A673 (cell line): ENCODE measurements around the gene BCL2.

Experiments
- CTCF ChIP-seq: fragments of 300-800, 200-600 bp; sonication (generic); conservative IDR thresholded peaks from 2 replicates; pipeline ENCODE4 v1.5.1; 2017; ENCODE audit warnings: low read depth, mild to moderate bottlenecking, antibody characterized with exemption, low read length, moderate library complexity, mixed read lengths
- EZH2 ChIP-seq: fragments of 200-600 bp; sonication (generic); IDR thresholded peaks from 2 replicates; pipeline ENCODE4 v1.6.1; 2017; ENCODE audit warnings: borderline replicate concordance, low read depth, mild to moderate bottlenecking, mixed read lengths, antibody characterized with exemption, low read length; ENCODE audit not compliant: poor library complexity, severe bottlenecking

- TF ChIP-seq CTCF (no peak), EZH2 (no peak)
These were observed 51.4 kb downstream of the BCL2 start for GRCh38 chr18:63267975-63268721.
